T-helper 17 cell (primary cell): ENCODE measurements around the gene TMEM131. TPM values are rescaled to one million over a fixed set of nuclear protein-coding genes. Genes with fewer than 3 reads are reported as not detected.

ENCODE experiments used
- ATAC-seq: fragments of 150-1000 bp; cut with Tn5 transposase; 2 replicates; pipeline ENCODE4 v1.10.0; 2021; ENCODE audit warnings: mild to moderate bottlenecking, moderate library complexity
- DNase-seq, 3 donors: peaks; one replicate each; pipeline versions ENCODE4 v3.0.0 to v3.0.0-alpha.2; 2020 to 2021
- H3K9me3 ChIP-seq: one replicate; pipeline ENCODE4 v1.7.0; 2013; ENCODE audit warnings: low read length, mild to moderate bottlenecking; ENCODE audit not compliant: control insufficient read depth, poor library complexity, severe bottlenecking
- H3K27ac Mint-ChIP-seq: one replicate; pipeline ENCODE4 v1.8.0; 2022; ENCODE audit warnings: mild to moderate bottlenecking, moderate library complexity, mixed read lengths
- H3K27me3 Mint-ChIP-seq: one replicate; pipeline ENCODE4 v1.8.0; 2022; ENCODE audit warnings: mixed read lengths
- H3K36me3 Mint-ChIP-seq: one replicate; pipeline ENCODE4 v1.8.0; 2022; ENCODE audit warnings: low read depth, mixed read lengths
- H3K4me1 Mint-ChIP-seq: one replicate; pipeline ENCODE4 v1.8.0; 2022; ENCODE audit warnings: mild to moderate bottlenecking, mixed read lengths
- H3K4me3 Mint-ChIP-seq: one replicate; pipeline ENCODE4 v1.8.0; 2022; ENCODE audit warnings: mild to moderate bottlenecking, moderate library complexity, mixed read lengths
- total RNA-seq, 4 donors: library from RNA in 2 of 4; stranded (reverse) in 2 of 4; gene quantifications; one replicate each; pipeline ENCODE4 v1.2.3 and lab custom pipeline; 2022 to 2026

The TMEM131 gene
- total RNA-seq, 2 donors from 2014 or later = 41.0 to 43.2 TPM

GRCh38 chr2:97951155-97951680, 44.5 kb downstream of the TMEM131 start:
- peak overlapping the region; percentile 19 for H3K27ac Mint-ChIP-seq
- H3K36me3 Mint-ChIP-seq = peaks cover 4% of the 10 kb centered on the region
- no peak overlapping the region for H3K4me3 Mint-ChIP-seq
- peaks cover 50% of the 10 kb centered on the region for H3K4me1 Mint-ChIP-seq
- H3K27me3 Mint-ChIP-seq = no peaks in the 10 kb centered on the region
- DNase-seq = no peak
- no peak for ATAC-seq
- no peaks in the 10 kb centered on the region for H3K9me3 ChIP-seq

GRCh38 chr2:97950329-97951154, 45.2 kb downstream of the TMEM131 start:
- H3K27ac Mint-ChIP-seq = no peak overlapping the region
- H3K36me3 Mint-ChIP-seq = peaks cover 4% of the 10 kb centered on the region
- DNase-seq (no peak), ATAC-seq (no peak)
- H3K27me3 Mint-ChIP-seq = no peaks in the 10 kb centered on the region
- H3K9me3 ChIP-seq = no peaks in the 10 kb centered on the region
- H3K4me1 Mint-ChIP-seq = peaks cover 45% of the 10 kb centered on the region
- no peak overlapping the region for H3K4me3 Mint-ChIP-seq

DNA sequence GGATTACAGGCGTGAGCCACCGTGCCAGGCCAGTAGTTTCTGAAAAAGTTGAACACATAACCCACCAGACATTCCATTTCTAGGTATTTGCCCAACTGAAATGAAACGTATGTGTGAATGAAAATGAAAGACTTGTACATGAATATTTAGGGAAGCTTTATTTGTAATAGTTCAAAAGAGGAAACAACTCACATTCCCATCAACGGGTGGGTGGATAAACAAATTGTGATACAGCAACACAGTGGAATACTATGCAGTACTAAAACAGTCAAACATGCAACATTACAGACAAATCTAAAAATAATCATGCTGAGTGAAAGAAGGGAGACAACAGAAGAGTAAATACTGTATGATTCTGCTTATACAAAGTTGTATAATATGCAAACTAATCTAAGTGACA, 46.8 kb downstream of the TMEM131 start:
- DNase-seq (no peak), ATAC-seq (no peak)
- Mint-ChIP-seq H3K4me1 (peaks cover 48% of the 10 kb centered on the region), H3K36me3 (peaks cover 2% of the 10 kb centered on the region), H3K27me3 (no peaks in the 10 kb centered on the region), H3K27ac (no peak overlapping the region), H3K4me3 (no peak overlapping the region)
- H3K9me3 ChIP-seq = no peaks in the 10 kb centered on the region

DNA sequence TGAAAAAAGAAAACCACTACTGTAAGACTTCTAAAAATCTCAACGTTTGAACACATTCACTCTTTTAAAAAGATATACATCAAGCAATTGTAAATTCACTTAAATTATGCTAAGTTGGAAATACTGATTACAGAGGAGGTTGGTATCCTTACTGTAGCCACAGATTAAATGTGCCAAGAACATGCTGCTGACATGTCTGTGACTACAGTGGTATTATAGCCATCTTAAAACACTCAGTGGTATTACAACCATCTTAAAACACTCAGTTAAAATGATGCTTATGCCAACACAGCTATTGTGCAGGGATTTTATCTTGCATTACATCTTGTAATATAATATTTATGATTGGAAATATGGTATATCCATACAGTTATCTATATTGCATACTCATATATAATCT, 50.0 kb downstream of the TMEM131 start:
- H3K27me3 Mint-ChIP-seq = no peaks in the 10 kb centered on the region
- DNase-seq (no peak), ATAC-seq (no peak)
- no peaks in the 10 kb centered on the region for H3K9me3 ChIP-seq
- H3K36me3 Mint-ChIP-seq = peaks cover 2% of the 10 kb centered on the region
- H3K27ac Mint-ChIP-seq = no peak overlapping the region
- H3K4me1 Mint-ChIP-seq = peaks cover 25% of the 10 kb centered on the region
- no peak overlapping the region for H3K4me3 Mint-ChIP-seq

DNA sequence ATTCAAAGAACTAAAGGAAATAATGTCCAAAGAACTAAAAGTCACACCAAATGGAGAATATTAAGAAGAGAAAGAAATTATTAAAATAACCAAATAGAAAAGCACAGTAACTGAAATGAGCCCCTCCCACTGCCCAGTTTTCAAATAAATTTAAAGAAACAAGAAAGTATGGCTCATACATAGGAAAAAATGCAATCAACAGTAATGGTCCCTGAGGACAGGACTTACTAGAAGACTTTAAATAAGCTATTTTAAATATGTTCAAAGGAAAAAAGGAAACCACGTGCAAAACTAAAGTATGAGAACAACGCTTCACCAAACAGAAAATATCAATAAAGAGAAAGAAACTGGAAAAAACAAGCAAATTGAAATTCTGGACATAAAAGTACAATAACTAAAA, 58.9 kb downstream of the TMEM131 start:
- ATAC-seq (no peak), DNase-seq (no peak)
- Mint-ChIP-seq H3K4me3 (peak overlapping the region; percentile 16), H3K27ac (peak overlapping the region; percentile 11), H3K36me3 (no peaks in the 10 kb centered on the region), H3K4me1 (peaks cover 50% of the 10 kb centered on the region), H3K27me3 (no peaks in the 10 kb centered on the region)
- no peaks in the 10 kb centered on the region for H3K9me3 ChIP-seq

- H3K4me1 Mint-ChIP-seq = peaks cover 53% of the 10 kb centered on the region
- H3K27ac Mint-ChIP-seq = peak overlapping the region; percentile 11
- no peaks in the 10 kb centered on the region for H3K9me3 ChIP-seq
- no peak overlapping the region for H3K4me3 Mint-ChIP-seq
- DNase-seq = no peak
- no peak for ATAC-seq
- no peaks in the 10 kb centered on the region for H3K27me3 Mint-ChIP-seq
- H3K36me3 Mint-ChIP-seq = no peaks in the 10 kb centered on the region
Measured at GRCh38 chr2:97936199-97936598, 59.5 kb downstream of the TMEM131 start.

- H3K27ac Mint-ChIP-seq = no peak overlapping the region
Measured at GRCh38 chr2:97935719-97936161, 60.0 kb downstream of the TMEM131 start.

DNA sequence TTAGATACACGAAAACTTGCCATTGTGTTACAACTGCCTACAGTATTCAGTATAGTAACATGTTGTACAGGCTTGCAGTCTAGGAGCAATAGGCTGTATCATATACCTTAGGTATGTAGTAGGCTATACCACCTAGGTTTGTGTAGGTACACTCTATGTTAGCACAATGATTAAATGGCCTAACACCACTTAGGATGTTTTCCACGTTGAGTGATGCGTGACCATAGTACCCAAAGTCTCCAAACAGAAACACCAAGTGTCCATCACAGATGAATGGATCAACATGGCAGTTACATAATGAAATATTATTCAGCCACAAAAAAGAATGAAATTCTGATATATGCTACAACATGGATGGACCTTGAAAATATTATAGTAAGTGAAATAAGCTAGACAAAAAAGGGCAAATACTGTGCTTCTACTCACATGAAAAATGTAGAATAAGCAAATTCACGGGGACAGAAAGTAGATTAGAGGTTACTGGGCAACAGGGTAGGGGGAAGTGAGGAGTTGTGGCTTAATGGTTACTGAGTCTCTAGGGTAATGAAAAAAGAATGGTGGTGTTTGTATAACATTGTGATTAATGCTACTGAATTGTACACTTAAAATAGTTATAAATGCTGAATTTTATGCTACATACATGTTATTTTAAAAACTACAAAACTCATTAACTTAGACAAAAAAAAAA, 62.6 kb downstream of the TMEM131 start:
- H3K4me1 Mint-ChIP-seq = peaks cover 54% of the 10 kb centered on the region

More at GRCh38 chr2:97935719-97936161, 60.0 kb downstream of the TMEM131 start:
- no peak for ATAC-seq
- no peaks in the 10 kb centered on the region for H3K9me3 ChIP-seq
- Mint-ChIP-seq H3K4me1 (peaks cover 56% of the 10 kb centered on the region), H3K36me3 (no peaks in the 10 kb centered on the region), H3K4me3 (no peak overlapping the region), H3K27me3 (no peaks in the 10 kb centered on the region)
- DNase-seq = no peak

DNA sequence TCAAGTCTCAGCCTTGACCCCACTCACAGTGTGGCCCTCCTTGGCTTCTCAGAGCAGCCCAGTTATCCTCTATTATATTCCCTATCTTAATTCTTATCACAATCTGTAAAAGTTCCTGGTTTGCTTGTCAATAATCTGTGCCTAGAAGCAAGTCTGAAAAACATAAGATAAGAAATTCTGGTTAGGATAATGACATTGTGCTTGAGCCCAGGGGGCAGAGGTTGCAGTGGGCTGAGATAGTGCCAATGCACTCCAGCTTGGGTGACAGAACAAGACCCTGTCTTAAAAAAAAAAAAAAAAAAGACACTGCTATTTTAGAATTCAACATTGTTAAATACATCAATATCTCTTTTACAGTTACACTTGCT, 63.9 kb downstream of the TMEM131 start:
- no peak overlapping the region for H3K4me3 Mint-ChIP-seq

More for the DNA sequence above, 62.6 kb downstream of the TMEM131 start:
- no peak overlapping the region for H3K4me3 Mint-ChIP-seq
- ATAC-seq (peak; percentile 37), DNase-seq (no peak)
- H3K9me3 ChIP-seq = no peaks in the 10 kb centered on the region
- no peak overlapping the region for H3K27ac Mint-ChIP-seq
- H3K27me3 Mint-ChIP-seq = no peaks in the 10 kb centered on the region
- H3K36me3 Mint-ChIP-seq = peaks cover under 1% of the 10 kb centered on the region

GRCh38 chr2:97931118-97931857, 64.5 kb downstream of the TMEM131 start:
- Mint-ChIP-seq H3K36me3 (peaks cover 2% of the 10 kb centered on the region), H3K4me1 (peaks cover 48% of the 10 kb centered on the region), H3K4me3 (no peak overlapping the region), H3K27me3 (no peaks in the 10 kb centered on the region), H3K27ac (no peak overlapping the region)
- ATAC-seq (no peak), DNase-seq (no peak)
- H3K9me3 ChIP-seq = no peaks in the 10 kb centered on the region

More for the DNA sequence above, 63.9 kb downstream of the TMEM131 start:
- Mint-ChIP-seq H3K4me1 (peaks cover 46% of the 10 kb centered on the region), H3K36me3 (peaks cover 2% of the 10 kb centered on the region), H3K27ac (no peak overlapping the region), H3K27me3 (no peaks in the 10 kb centered on the region)
- no peaks in the 10 kb centered on the region for H3K9me3 ChIP-seq
- DNase-seq (no peak), ATAC-seq (no peak)

- ATAC-seq (no peak), DNase-seq (no peak)
- peaks cover 34% of the 10 kb centered on the region for H3K4me1 Mint-ChIP-seq
- H3K4me3 Mint-ChIP-seq = no peak overlapping the region
- no peaks in the 10 kb centered on the region for H3K27me3 Mint-ChIP-seq
- H3K36me3 Mint-ChIP-seq = peaks cover 2% of the 10 kb centered on the region
- no peaks in the 10 kb centered on the region for H3K9me3 ChIP-seq
- no peak overlapping the region for H3K27ac Mint-ChIP-seq
Measured at GRCh38 chr2:97928591-97928990, 67.2 kb downstream of the TMEM131 start.

DNA sequence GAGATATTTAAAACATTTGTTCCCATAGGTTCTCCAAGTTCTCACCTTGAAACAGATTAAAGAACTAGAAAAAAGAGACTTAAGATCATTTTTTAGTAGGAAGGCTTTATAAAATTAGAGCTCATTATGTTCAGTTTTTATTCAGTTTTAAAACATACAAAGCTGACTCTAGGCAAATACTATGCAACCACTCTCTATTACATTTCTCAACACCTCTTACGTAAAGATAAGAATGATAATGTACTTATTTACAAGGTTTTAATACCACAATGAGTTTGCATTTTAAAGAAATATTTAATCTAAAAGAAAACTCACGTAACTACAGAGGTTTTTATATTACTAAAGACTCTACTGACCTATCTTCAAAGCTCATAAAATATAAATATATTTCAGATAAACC, 68.8 kb downstream of the TMEM131 start:
- Mint-ChIP-seq H3K36me3 (peaks cover 2% of the 10 kb centered on the region), H3K4me1 (peaks cover 29% of the 10 kb centered on the region), H3K4me3 (no peak overlapping the region), H3K27me3 (no peaks in the 10 kb centered on the region), H3K27ac (no peak overlapping the region)
- no peak for ATAC-seq
- H3K9me3 ChIP-seq = no peaks in the 10 kb centered on the region
- no peak for DNase-seq

DNA sequence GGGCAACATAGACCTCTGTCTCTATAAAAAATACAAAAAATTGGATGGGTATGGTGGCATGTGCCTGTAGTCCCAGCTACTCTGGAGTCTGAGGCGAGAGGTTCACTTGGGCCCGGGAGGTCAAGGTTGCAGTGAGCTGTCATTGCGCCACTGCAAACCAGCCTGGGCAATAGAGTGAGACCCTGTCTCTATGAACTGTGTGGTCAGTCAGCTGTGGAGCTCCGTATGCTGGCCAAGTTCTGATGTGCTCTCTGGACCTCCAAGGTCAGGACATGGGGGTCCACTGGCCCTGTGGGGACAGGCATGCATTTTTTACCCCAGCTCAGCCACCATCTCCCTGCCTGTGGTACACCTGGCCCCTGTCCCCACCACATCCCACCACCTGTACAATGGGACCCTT, 71.6 kb downstream of the TMEM131 start:
- H3K36me3 Mint-ChIP-seq = peaks cover 2% of the 10 kb centered on the region
- ATAC-seq (no peak), DNase-seq (no peak)
- no peak overlapping the region for H3K27ac Mint-ChIP-seq
- peaks cover 16% of the 10 kb centered on the region for H3K4me1 Mint-ChIP-seq
- no peaks in the 10 kb centered on the region for H3K9me3 ChIP-seq
- H3K27me3 Mint-ChIP-seq = no peaks in the 10 kb centered on the region
- H3K4me3 Mint-ChIP-seq = no peak overlapping the region
